ENCODE measurements around the gene UCK2. TPM values are rescaled to one million over a fixed set of nuclear protein-coding genes. Genes with fewer than 3 reads are reported as not detected.
A peak's percentile ranks its signal among the peaks of the same experiment; 100 is the strongest.

UCK2 gene
- total and polyA plus RNA-seq, 9 of the 15 experiments (the other 6 are each of a cell fraction or from before 2014, with no cell fraction given): 71.6 to 145 (median 95.8) TPM

DNA sequence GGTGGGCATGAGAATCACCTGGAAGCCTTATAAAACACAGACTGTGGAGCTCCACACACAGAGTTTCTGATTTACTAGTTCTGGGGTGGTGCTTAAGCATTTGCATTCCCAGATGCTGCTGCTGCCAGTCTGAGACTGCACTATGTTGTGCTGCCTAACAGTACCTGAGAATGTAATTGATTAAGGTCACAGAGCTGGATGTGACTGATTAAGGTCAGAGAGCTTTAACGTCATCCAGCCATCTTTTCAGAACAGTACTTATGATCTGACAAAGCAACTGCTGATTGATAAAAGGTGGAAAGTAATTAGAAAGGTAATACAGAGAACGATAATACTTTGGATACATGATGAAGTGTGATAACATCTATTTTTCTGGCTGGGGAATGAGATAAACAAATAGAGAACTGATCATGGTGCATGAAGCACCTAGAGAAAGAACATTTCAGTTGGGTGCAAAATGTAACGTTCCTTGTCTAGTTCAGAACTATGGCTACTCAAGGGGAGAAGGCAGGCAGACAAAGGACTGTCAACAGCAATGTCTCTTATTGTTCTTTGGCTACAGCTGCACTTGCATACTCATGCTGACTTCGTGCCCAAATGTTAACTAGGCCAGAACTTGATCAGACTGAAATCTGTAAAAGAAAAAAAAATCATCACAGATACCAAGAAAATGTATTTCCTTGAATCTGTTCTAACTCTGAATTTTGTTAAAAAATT, 3.7 kb upstream of the UCK2 start:
- Histone ChIP-seq H4K20me1 (replicated peaks; ENCODE audit: control insufficient read depth, insufficient read depth, low read length) (no peaks in the 10 kb centered on the region), H3K27me3 (ENCODE audit: control insufficient read depth in 2 of 2, insufficient read depth in 2 of 2, low read length in 2 of 2) (no peaks in the 10 kb centered on the region; a peak in 1 of 5 replicates), H3K4me2 (ENCODE audit: insufficient read depth, low read length) (no peak overlapping the region), H3K27ac (ENCODE audit: extremely low read depth, low read depth, low read length) (no peak overlapping the region), H3K79me2 (ENCODE audit: control insufficient read depth, insufficient read depth, low read length) (peaks cover 13% of the 10 kb centered on the region), H2AFZ (ENCODE audit: low read depth, low read length) (no peak overlapping the region), H3K36me3 (ENCODE audit: control insufficient read depth, insufficient read depth, low read length) (no peaks in the 10 kb centered on the region), H3K9ac (ENCODE audit: insufficient read depth in 1 of 2, low read depth in 2 of 2, low read length in 2 of 2) (no peak overlapping the region), H3K9me1 (ENCODE audit: control insufficient read depth, insufficient read depth, low read length) (no peaks in the 10 kb centered on the region), H3K9me3 (replicated peaks; ENCODE audit: control insufficient read depth, insufficient read depth, low read depth, low read length) (no peaks in the 10 kb centered on the region), H3K4me1 (replicated peaks in 1 of 2; ENCODE audit: control insufficient read depth in 2 of 2, insufficient read depth in 2 of 2, low read length in 2 of 2) (peaks cover 2 to 9% of the 10 kb centered on the region in 2 experiments; a peak in 3 of 5 replicates), H3K4me3 (no peak overlapping the region)
- ChIA-PET CTCF (ENCODE audit: low intra/inter-chr PET ratio) (interaction anchor here (0.6 kb wide), 1 partner anchor 86 kb away, joined by 3 read pairs; no protein-coding TSS in a partner anchor), POLR2A (interaction anchor here (0.6 to 1.4 kb wide), 7 partner anchors 8 to 332 kb away, joined by 3 to 4 read pairs (median 3); partner anchors contain the start of gene TMCO1)
- no TSS peak for BruUV-seq (replicated peaks)
- intact Hi-C loops (cut with micrococcal nuclease): no loop called here
- 9% methylated on average over 4 of the region's 4 CpGs for WGBS (ENCODE audit: insufficient coverage, low coverage, missing lambda C conversion rate)
- TF ChIP-seq, protein P1, sequence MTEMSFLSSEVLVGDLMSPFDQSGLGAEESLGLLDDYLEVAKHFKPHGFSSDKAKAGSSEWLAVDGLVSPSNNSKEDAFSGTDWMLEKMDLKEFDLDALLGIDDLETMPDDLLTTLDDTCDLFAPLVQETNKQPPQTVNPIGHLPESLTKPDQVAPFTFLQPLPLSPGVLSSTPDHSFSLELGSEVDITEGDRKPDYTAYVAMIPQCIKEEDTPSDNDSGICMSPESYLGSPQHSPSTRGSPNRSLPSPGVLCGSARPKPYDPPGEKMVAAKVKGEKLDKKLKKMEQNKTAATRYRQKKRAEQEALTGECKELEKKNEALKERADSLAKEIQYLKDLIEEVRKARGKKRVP (CRISPR knock-in tag; IDR thresholded peaks at IDR 0.05): no peak
- TF ChIP-seq CBFA2T3 (IDR thresholded peaks at IDR 0.05) (peak; percentile 28; the same call in 1 of the 2 replicates), TFAM (CRISPR knock-in tag; conservative IDR thresholded peaks at IDR 0.05) (no peak), SOX6 (IDR thresholded peaks at IDR 0.05) (peak; percentile 55)
- DNase-seq (ENCODE audit: extremely low read depth in 1 of 4, low spot score in 3 of 4) (no peak), ATAC-seq (no peak), FAIRE-seq (no peak)
- in situ Hi-C loops (cut with MboI): no loop called here

Data from K562 (cell line).